BJ (cell line): ENCODE measurements around the gene TMIGD3. TPM values are rescaled to one million over a fixed set of nuclear protein-coding genes. Genes with fewer than 3 reads are reported as not detected.

Experiments used
- CTCF ChIA-PET: fragments of 350-600 bp; formaldehyde crosslinking; extraction: SDS; loops from one replicate; lab custom pipeline; 2021; ENCODE audit warnings: antibody characterized with exemption, inconsistent platforms; lab: Yijun Ruan, JAX
- POLR2A ChIA-PET: fragments of 300-600 bp; sonication (Branson Sonifier 250); formaldehyde crosslinking; extraction: SDS; loops from one replicate; lab custom pipeline; 2021; ENCODE audit warnings: antibody characterized with exemption; lab: Charles Lee
- DNase-seq: peaks from one replicate; pipeline ENCODE4 v3.0.0-alpha.2; 2011; ENCODE audit warnings: low read depth
- H3K27me3 ChIP-seq: 2 replicates; pipeline ENCODE4 v1.6.0; 2011; ENCODE audit warnings: low read length; ENCODE audit not compliant: control insufficient read depth, insufficient read depth
- H3K36me3 ChIP-seq: 2 replicates; pipeline ENCODE4 v1.5.1; 2011; ENCODE audit warnings: low read length; ENCODE audit not compliant: control insufficient read depth, insufficient read depth
- H3K4me3 ChIP-seq: 2 replicates; pipeline ENCODE4 v1.5.1; 2011; ENCODE audit warnings: low read depth, mild to moderate bottlenecking, control low read depth, low read length
- CTCF ChIP-seq: IDR thresholded peaks from 2 replicates; pipeline ENCODE4 v1.5.1; 2011; ENCODE audit warnings: low read depth, mild to moderate bottlenecking, control low read depth, inconsistent platforms, low read length, moderate library complexity; ENCODE audit not compliant: insufficient read depth
- polyA plus RNA-seq: library from polyadenylated mRNA; depleted of rRNA; stranded (reverse); fragments of >200 nt; gene quantifications from 2 replicates; pipeline ENCODE4 v1.2.3, GENCODE V29; 2011

TMIGD3 gene
- polyA plus RNA-seq, 1 experiment = not detected

- Histone ChIP-seq H3K36me3 (no peaks in the 10 kb centered on the region), H3K27me3 (no peaks in the 10 kb centered on the region), H3K4me3 (no peak overlapping the region)
- no peak for DNase-seq
- POLR2A ChIA-PET = no interaction called here
- no peak for TF ChIP-seq CTCF
- CTCF ChIA-PET = interaction anchor here (0.8 kb wide), 1 partner anchor 12 kb away, joined by 3 read pairs; no protein-coding TSS in a partner anchor
Observed at GRCh38 chr1:111535256-111536191, 32.1 kb upstream of the TMIGD3 start.

GRCh38 chr1:111520053-111520452, 16.6 kb upstream of the TMIGD3 start:
- Histone ChIP-seq H3K4me3 (no peak overlapping the region), H3K27me3 (no peaks in the 10 kb centered on the region), H3K36me3 (no peaks in the 10 kb centered on the region)
- POLR2A ChIA-PET = no interaction called here
- no peak for TF ChIP-seq CTCF
- no peak for DNase-seq
- CTCF ChIA-PET = interaction anchor here (4.8 kb wide), 1 partner anchor 11 kb away, joined by 38 read pairs; no protein-coding TSS in a partner anchor

- ChIA-PET CTCF (interaction anchor here (1.3 to 4.8 kb wide), 4 partner anchors 9 to 221 kb away, joined by 3 to 38 read pairs (median 4); partner anchors contain the start of gene INKA2), POLR2A (no interaction called here)
- Histone ChIP-seq H3K27me3 (no peaks in the 10 kb centered on the region), H3K36me3 (no peaks in the 10 kb centered on the region), H3K4me3 (no peak overlapping the region)
- TF ChIP-seq CTCF = no peak
- no peak for DNase-seq
Observed at GRCh38 chr1:111517469-111518225, 14.2 kb upstream of the TMIGD3 start.

- DNase-seq = no peak
- ChIA-PET CTCF (interaction anchor here (1.0 to 4.8 kb wide), 6 partner anchors 7 to 197 kb away, joined by 3 to 38 read pairs (median 4); no protein-coding TSS in a partner anchor), POLR2A (no interaction called here)
- Histone ChIP-seq H3K27me3 (no peaks in the 10 kb centered on the region), H3K36me3 (no peaks in the 10 kb centered on the region), H3K4me3 (peak overlapping the region; percentile 33)
- TF ChIP-seq CTCF = peak; percentile 40
Observed at GRCh38 chr1:111516005-111516535, 12.6 kb upstream of the TMIGD3 start.
